HepG2 (cell line): Measurements from ENCODE around the gene TSPAN13.

Source experiments
- BHLHE40 ChIP-seq: IDR thresholded peaks from 2 replicates; pipeline ENCODE4 v1.6.1; 2011; ENCODE audit warnings: low read length, improper control_type of control experiment
- FOXA1 ChIP-seq, 2 experiments: fragments of 450-650 bp in 1 of 2; sonication (generic) in 1 of 2; formaldehyde crosslinking in 1 of 2; IDR thresholded peaks; 2 replicates each; pipeline versions ENCODE4 v1.4.0 to v1.6.1; 2016 to 2020; ENCODE audit warnings: missing genetic modification reagents in 1 of 2
- KAT2B ChIP-seq: fragments of 150-350 bp; IDR thresholded peaks from 2 replicates; pipeline ENCODE4 v1.6.1; 2014; ENCODE audit warnings: low read depth, low read length, borderline replicate concordance
- MEF2D ChIP-seq: sonication (generic); formaldehyde crosslinking; IDR thresholded peaks from 2 replicates; pipeline ENCODE4 v1.5.1; 2020; ENCODE audit warnings: mild to moderate bottlenecking, missing genetic modification reagents
- ZNF10 ChIP-seq: sonication (generic); formaldehyde crosslinking; IDR thresholded peaks from 2 replicates; pipeline ENCODE4 v1.4.0; 2020; ENCODE audit warnings: mild to moderate bottlenecking, low read depth, missing genetic modification reagents, borderline replicate concordance
- ZNF724P ChIP-seq: sonication (generic); formaldehyde crosslinking; IDR thresholded peaks from 2 replicates; pipeline ENCODE4 v1.8.0; 2022; ENCODE audit warnings: missing genetic modification reagents, borderline replicate concordance
- TF ChIP-seq, protein P1 (sequence below): sonication (generic); formaldehyde crosslinking; conservative IDR thresholded peaks from 2 replicates; pipeline ENCODE4 v1.4.0; 2020; ENCODE audit warnings: missing genetic modification reagents

GRCh38 chr7:16740623-16740953 lies 13.0 kb upstream of the TSPAN13 start:
- TF ChIP-seq MEF2D (CRISPR knock-in tag) (no peak), ZNF10 (no peak), KAT2B (no peak), BHLHE40 (no peak), ZNF724P (CRISPR knock-in tag) (no peak), FOXA1 (IDR thresholded peaks at IDR 0.05) (no peak), FOXA1 (CRISPR knock-in tag; IDR thresholded peaks at IDR 0.05) (no peak)
- TF ChIP-seq, protein P1, sequence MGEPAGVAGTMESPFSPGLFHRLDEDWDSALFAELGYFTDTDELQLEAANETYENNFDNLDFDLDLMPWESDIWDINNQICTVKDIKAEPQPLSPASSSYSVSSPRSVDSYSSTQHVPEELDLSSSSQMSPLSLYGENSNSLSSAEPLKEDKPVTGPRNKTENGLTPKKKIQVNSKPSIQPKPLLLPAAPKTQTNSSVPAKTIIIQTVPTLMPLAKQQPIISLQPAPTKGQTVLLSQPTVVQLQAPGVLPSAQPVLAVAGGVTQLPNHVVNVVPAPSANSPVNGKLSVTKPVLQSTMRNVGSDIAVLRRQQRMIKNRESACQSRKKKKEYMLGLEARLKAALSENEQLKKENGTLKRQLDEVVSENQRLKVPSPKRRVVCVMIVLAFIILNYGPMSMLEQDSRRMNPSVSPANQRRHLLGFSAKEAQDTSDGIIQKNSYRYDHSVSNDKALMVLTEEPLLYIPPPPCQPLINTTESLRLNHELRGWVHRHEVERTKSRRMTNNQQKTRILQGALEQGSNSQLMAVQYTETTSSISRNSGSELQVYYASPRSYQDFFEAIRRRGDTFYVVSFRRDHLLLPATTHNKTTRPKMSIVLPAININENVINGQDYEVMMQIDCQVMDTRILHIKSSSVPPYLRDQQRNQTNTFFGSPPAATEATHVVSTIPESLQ (CRISPR knock-in tag): no peak
